ENCODE measurements around the gene KLC3. TPM values are rescaled to one million over a fixed set of nuclear protein-coding genes. Genes with fewer than 3 reads are reported as not detected.

KLC3 gene
- total RNA-seq, 1 donor: not detected

DNA sequence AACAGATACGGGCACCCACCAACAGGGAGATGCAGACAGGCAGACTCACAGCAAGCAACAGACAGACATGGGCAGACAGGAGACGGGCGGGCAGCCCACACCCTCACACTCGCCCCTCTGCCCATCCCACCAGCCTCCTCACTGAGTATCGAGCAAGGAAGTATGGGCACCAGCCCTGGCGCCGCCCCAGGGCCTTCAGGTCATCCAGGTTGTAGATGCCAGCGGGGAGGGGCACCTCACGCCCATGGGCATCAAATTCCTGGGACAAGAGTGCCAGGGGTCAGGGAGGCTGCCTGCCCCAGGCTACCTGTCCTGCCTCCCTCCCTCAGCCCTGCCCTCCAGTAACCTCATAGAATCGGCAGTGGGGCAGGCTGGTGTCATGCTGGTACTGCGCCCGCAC, 24.1 kb downstream of the KLC3 start:
- no peak overlapping the region for H3K4me3 ChIP-seq (ENCODE audit: low read depth, low read length)
- no peak for DNase-seq (ENCODE audit: low read depth)
- TF ChIP-seq, protein P1, sequence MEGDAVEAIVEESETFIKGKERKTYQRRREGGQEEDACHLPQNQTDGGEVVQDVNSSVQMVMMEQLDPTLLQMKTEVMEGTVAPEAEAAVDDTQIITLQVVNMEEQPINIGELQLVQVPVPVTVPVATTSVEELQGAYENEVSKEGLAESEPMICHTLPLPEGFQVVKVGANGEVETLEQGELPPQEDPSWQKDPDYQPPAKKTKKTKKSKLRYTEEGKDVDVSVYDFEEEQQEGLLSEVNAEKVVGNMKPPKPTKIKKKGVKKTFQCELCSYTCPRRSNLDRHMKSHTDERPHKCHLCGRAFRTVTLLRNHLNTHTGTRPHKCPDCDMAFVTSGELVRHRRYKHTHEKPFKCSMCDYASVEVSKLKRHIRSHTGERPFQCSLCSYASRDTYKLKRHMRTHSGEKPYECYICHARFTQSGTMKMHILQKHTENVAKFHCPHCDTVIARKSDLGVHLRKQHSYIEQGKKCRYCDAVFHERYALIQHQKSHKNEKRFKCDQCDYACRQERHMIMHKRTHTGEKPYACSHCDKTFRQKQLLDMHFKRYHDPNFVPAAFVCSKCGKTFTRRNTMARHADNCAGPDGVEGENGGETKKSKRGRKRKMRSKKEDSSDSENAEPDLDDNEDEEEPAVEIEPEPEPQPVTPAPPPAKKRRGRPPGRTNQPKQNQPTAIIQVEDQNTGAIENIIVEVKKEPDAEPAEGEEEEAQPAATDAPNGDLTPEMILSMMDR (IDR thresholded peaks at IDR 0.05; ENCODE audit: insufficient read depth, low read length): no peak

DNA sequence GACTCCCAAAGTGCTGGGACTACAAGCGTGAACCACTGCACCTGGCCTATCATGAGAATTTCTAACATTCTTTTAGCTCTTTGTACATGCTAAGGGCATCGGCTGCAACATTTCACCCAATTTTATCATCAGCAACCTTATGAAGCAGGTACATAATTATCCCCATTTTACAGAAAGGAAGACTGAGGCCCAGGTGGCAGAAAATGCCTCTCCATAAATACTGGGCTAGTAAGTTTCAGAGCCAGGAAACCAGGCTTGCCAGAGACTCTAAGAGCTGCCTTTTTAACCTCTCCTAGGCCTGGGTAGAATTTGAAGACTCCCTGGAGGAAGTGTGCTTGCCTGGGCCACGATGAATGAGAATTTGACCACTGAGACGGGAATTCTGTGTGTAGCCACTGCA, 27.6 kb downstream of the KLC3 start:
- no peak overlapping the region for H3K4me3 ChIP-seq (ENCODE audit: low read depth, low read length)
- TF ChIP-seq, protein P1 (IDR thresholded peaks at IDR 0.05; ENCODE audit: insufficient read depth, low read length): no peak

DNA sequence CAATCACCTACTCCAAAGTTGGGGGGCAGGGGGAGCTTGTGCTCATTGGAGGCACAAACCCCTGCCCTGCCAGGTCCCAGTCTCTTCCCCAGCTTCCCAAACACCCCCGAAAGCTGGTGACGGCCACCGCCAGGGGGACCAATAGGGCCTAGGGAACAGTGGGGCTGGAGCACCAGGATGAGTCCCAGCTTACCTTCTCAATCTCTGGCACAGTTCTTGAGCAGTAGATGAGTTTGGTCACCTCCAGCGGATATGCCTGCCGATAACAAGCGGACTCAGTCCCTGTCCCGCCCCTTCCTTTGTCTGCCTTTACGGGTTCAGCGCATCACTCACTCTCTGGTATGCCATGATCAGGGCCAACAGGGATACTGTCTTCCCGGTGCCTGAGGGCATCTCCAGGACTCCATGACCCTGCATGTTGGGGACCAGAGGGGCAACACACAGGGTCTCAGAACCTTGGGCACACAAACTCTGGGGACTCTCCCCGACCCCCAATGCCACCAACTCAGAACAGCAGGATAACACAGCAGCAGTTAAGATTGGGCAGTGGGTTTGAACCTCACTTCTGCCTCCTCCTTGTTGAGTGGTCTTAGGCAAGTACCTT, 28.3 kb downstream of the KLC3 start:
- H3K4me3 ChIP-seq (ENCODE audit: low read depth, low read length): no peak overlapping the region
- no peak for DNase-seq (ENCODE audit: low read depth)
- TF ChIP-seq, protein P1 (IDR thresholded peaks at IDR 0.05; ENCODE audit: insufficient read depth, low read length): no peak

More for the DNA sequence above, 27.6 kb downstream of the KLC3 start:
- DNase-seq (ENCODE audit: low read depth): no peak

DNA sequence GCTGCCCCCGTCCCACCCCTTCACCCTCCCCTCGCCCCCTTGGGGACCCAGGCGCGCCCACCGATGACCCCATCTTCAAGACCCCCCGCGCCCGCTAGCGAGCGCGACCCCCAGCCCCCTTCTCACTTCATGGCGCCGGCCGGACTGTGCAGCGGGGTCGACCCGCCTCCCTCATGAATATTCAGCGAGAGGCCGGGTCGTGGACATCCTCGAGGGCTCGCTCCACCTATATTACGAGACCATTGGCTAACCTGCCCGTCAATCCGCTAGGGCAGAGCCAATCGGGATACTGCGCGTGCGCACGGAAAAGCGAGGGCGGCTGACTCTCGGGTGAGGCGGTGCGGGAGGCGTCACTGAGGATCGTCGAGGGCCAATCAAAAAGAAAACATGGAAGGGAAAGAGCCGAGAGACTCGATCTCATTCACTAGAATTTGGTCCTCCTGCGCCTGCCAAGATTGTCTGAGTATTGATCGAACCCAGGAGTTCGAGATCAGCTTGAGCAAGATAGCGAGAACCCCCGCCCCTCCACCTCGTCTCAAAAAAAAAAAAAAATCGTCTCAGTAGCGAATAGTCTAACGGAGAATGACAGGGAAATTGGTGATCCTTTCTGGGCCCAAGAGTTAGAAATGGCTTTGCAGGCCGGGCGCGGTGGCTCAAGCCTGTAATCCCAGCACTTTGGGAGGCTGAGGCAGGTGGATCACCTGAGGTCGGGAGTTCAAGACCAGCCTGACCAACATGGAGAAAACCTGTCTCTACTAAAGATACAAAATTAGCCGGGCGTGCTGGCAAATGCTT, 30.1 kb downstream of the KLC3 start, which contains the start of gene ERCC2:
Gene ERCC2 (minus strand): TSS at position 164 of the 795 bp plus-strand sequence. CDS start 33 bp downstream, at position 131.
- TF ChIP-seq, protein P1 (IDR thresholded peaks at IDR 0.05; ENCODE audit: insufficient read depth, low read length): no peak
- peak; percentile 99 for DNase-seq (ENCODE audit: low read depth)
- H3K4me3 ChIP-seq (ENCODE audit: low read depth, low read length): peak within 1 kb of the TSS; percentile 81

DNA sequence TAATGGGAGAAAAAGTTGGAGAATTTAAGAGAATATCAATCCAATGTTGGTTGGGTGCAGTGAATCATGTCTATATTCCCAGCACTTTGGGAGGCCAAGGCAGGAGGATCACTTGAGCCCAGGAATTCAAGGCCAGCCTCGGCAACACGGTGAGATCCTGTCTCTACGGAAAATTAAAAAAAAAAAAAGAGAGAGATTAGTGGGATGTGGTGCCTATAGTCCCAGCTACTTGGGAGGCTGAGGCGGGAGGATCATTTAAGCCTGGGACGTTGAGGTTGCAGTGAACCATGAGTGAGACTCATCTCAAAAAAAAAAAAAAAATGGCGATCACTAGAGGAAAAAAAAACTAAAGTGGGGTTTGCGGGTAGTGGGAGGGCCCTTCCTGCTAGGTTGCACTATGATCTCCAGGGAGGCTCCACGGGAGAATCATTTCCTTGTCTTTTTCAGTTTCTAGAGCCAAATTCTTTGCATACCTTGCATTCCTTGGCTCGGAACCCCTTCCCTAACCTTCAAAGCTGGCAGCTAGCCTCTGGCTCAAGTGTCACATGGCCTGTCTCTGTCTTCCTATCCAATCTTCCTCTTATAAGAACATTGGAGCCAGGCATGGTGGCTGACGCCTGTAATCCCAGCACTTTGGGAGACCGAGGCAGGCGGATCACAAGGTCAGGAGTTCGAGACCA, 35.6 kb downstream of the KLC3 start:
- TF ChIP-seq, protein P1 (IDR thresholded peaks at IDR 0.05; ENCODE audit: insufficient read depth, low read length): no peak
- H3K4me3 ChIP-seq (ENCODE audit: low read depth, low read length): no peak overlapping the region
- DNase-seq (ENCODE audit: low read depth): peak; percentile 98

DNA sequence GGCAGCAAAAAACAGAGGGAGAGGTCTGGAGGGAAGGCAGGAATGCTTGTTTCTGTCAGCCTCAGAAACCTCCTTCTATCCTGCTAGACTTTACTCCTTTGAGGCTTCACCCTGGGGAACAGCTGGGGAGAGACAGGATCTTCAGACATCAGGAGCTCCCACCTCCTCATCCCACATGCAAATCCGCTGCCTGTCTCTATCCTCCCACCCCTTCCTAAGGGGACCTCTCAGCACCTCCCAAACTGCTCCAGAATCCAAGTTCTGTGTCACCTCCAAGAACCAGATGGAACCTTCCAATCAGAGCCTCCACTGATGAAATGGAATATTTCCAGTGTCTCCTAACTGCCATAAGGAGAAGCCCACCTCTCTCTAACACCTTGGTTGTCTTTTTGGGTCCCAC, 39.6 kb downstream of the KLC3 start:
- TF ChIP-seq, protein P1 (IDR thresholded peaks at IDR 0.05; ENCODE audit: insufficient read depth, low read length): no peak
- DNase-seq (ENCODE audit: low read depth): no peak
- H3K4me3 ChIP-seq (ENCODE audit: low read depth, low read length): no peak overlapping the region
